Smooth muscle cell (in vitro differentiated cells): ENCODE results near the gene SMC6. TPM values are rescaled to one million over a fixed set of nuclear protein-coding genes. Genes with fewer than 3 reads are reported as not detected.

Source experiments
- DNase-seq: peaks from one replicate; lab custom pipeline; 2025; ENCODE audit not compliant: unreplicated experiment; lab: John Stamatoyannopoulos, UW
- H2AFZ ChIP-seq: fragments of 200-600 bp; sonication (generic); 2 replicates; pipeline ENCODE4 v1.6.0; 2016; ENCODE audit warnings: antibody characterized with exemption, low read depth, mild to moderate bottlenecking
- H3F3A ChIP-seq: fragments of 200-600 bp; sonication (generic); 2 replicates; pipeline ENCODE4 v1.6.0; 2017; ENCODE audit warnings: antibody characterized with exemption, low read depth
- H3K27ac ChIP-seq: fragments of 200-600 bp; sonication (generic); 2 replicates; pipeline ENCODE4 v1.5.1; 2016; ENCODE audit warnings: low read depth, mild to moderate bottlenecking
- H3K27me3 ChIP-seq: fragments of 200-600 bp; sonication (generic); 2 replicates; pipeline ENCODE4 v1.6.1; 2016; ENCODE audit warnings: low read depth, mild to moderate bottlenecking
- H3K36me3 ChIP-seq: fragments of 200-600 bp; sonication (generic); 2 replicates; pipeline ENCODE4 v1.5.1; 2016; ENCODE audit warnings: low read depth
- H3K4me1 ChIP-seq: fragments of 200-600 bp; sonication (generic); 2 replicates; pipeline ENCODE4 v1.5.1; 2016; ENCODE audit warnings: low read depth
- H3K4me2 ChIP-seq: fragments of 200-600 bp; sonication (generic); 2 replicates; pipeline ENCODE4 v1.6.0; 2016; ENCODE audit warnings: mild to moderate bottlenecking
- H3K4me3 ChIP-seq: fragments of 200-600 bp; sonication (generic); 2 replicates; pipeline ENCODE4 v1.5.1; 2016; ENCODE audit warnings: mild to moderate bottlenecking
- H3K79me2 ChIP-seq: fragments of 200-600 bp; sonication (generic); 2 replicates; pipeline ENCODE4 v1.6.0; 2016; ENCODE audit warnings: low read depth, mild to moderate bottlenecking
- H3K9ac ChIP-seq: fragments of 200-600 bp; sonication (generic); 2 replicates; pipeline ENCODE4 v1.6.0; 2016; ENCODE audit warnings: low read depth
- H3K9me3 ChIP-seq: fragments of 200-600 bp; sonication (generic); replicated peaks from 2 replicates; pipeline ENCODE4 v1.5.1; 2016; ENCODE audit warnings: low read depth
- H4K20me1 ChIP-seq: fragments of 200-600 bp; sonication (generic); 2 replicates; pipeline ENCODE4 v1.6.0; 2016; ENCODE audit warnings: low read depth
- CTCF ChIP-seq: fragments of 200-600 bp; sonication (generic); IDR thresholded peaks from 2 replicates; pipeline ENCODE4 v1.5.1; 2017; ENCODE audit warnings: borderline replicate concordance, mild to moderate bottlenecking, antibody characterized with exemption; ENCODE audit not compliant: insufficient read depth, poor library complexity, severe bottlenecking
- WGBS: methylation state at CpG from one replicate; pipeline ENCODE4 v1.1.7; 2016; ENCODE audit warnings: low lambda C conversion rate; 5-methylcytosine and 5-hydroxymethylcytosine counted together
- polyA plus RNA-seq: library from polyadenylated mRNA; unstranded; fragments of >200 nt; fragmentation: Nextera tagmentation; extraction: Ambion mirVana; gene quantifications from 2 replicates; pipeline ENCODE4 v1.2.1, GENCODE V29; 2016
- total RNA-seq: library from RNA; depleted of rRNA; stranded (reverse); fragments of >200 nt; gene quantifications from 2 replicates; pipeline ENCODE4 v1.2.3, GENCODE V29; 2014

SMC6 gene
- total and polyA plus RNA-seq, 2 experiments from 2014 or later = 11.2 to 18.1 TPM

GRCh38 chr2:17709897-17710296 is 43.7 kb downstream of the SMC6 start:
- no peak for TF ChIP-seq CTCF
- Histone ChIP-seq H3K27ac (no peak overlapping the region), H3K4me3 (no peak overlapping the region), H3K9ac (no peak overlapping the region), H3K9me3 (no peaks in the 10 kb centered on the region), H3K4me1 (no peaks in the 10 kb centered on the region), H4K20me1 (no peaks in the 10 kb centered on the region), H3K79me2 (no peaks in the 10 kb centered on the region), H3K4me2 (no peak overlapping the region), H3K36me3 (peaks cover 8% of the 10 kb centered on the region), H2AFZ (no peak overlapping the region), H3K27me3 (no peaks in the 10 kb centered on the region), H3F3A (no peaks in the 10 kb centered on the region)
- no peak for DNase-seq
- 94% methylated on average over 2 of the region's 2 CpGs for WGBS

- H3K27me3 ChIP-seq = no peaks in the 10 kb centered on the region
- no peak overlapping the region for H3K27ac ChIP-seq
- 95% methylated on average over 1 of the region's 1 CpG for WGBS
- DNase-seq = no peak
- H3K36me3 ChIP-seq = peaks cover 8% of the 10 kb centered on the region
- H4K20me1 ChIP-seq = no peaks in the 10 kb centered on the region
- no peaks in the 10 kb centered on the region for H3K9me3 ChIP-seq
- no peak overlapping the region for H3K4me2 ChIP-seq
- no peaks in the 10 kb centered on the region for H3K79me2 ChIP-seq
- no peak for TF ChIP-seq CTCF
- H3F3A ChIP-seq = no peaks in the 10 kb centered on the region
- no peak overlapping the region for H2AFZ ChIP-seq
- H3K4me1 ChIP-seq = no peaks in the 10 kb centered on the region
- no peak overlapping the region for H3K9ac ChIP-seq
- no peak overlapping the region for H3K4me3 ChIP-seq
These were observed 45.1 kb downstream of the SMC6 start for GRCh38 chr2:17708501-17708900.

GRCh38 chr2:17706845-17707244 is 46.8 kb downstream of the SMC6 start:
- WGBS = 73% methylated on average over 4 of the region's 4 CpGs
- Histone ChIP-seq H3K79me2 (no peaks in the 10 kb centered on the region), H3K27me3 (no peaks in the 10 kb centered on the region), H3K9ac (no peak overlapping the region), H3K4me3 (no peak overlapping the region), H3K4me1 (no peaks in the 10 kb centered on the region), H3K4me2 (no peak overlapping the region), H3K27ac (no peak overlapping the region), H3K9me3 (no peaks in the 10 kb centered on the region), H4K20me1 (no peaks in the 10 kb centered on the region), H2AFZ (no peak overlapping the region), H3K36me3 (peaks cover 8% of the 10 kb centered on the region), H3F3A (no peaks in the 10 kb centered on the region)
- no peak for TF ChIP-seq CTCF
- DNase-seq = no peak

- H3K27me3 ChIP-seq = no peaks in the 10 kb centered on the region
- H2AFZ ChIP-seq = no peak overlapping the region
- no peak overlapping the region for H3K4me2 ChIP-seq
- H3K4me3 ChIP-seq = no peak overlapping the region
- no peaks in the 10 kb centered on the region for H3K79me2 ChIP-seq
- no peaks in the 10 kb centered on the region for H3K9me3 ChIP-seq
- no peak for TF ChIP-seq CTCF
- no peak overlapping the region for H3K27ac ChIP-seq
- no peaks in the 10 kb centered on the region for H3K4me1 ChIP-seq
- no peaks in the 10 kb centered on the region for H3F3A ChIP-seq
- H3K9ac ChIP-seq = no peak overlapping the region
- 98% methylated on average over 7 of the region's 7 CpGs for WGBS
- peaks cover 3% of the 10 kb centered on the region for H4K20me1 ChIP-seq
- DNase-seq = no peak
- peaks cover 25% of the 10 kb centered on the region for H3K36me3 ChIP-seq
These were observed 62.8 kb downstream of the SMC6 start for GRCh38 chr2:17690776-17691175.
